HUES6 (cell line): Measurements from ENCODE around the gene HLA-DPB1.
"Not testable (repeated sequence)": the region's sequence is repeated elsewhere in the genome, so short reads cannot be mapped to it uniquely, and the experiment has no call there.

Source experiments
- H3K27ac ChIP-seq: 2 replicates; pipeline ENCODE4 v1.7.0; 2013; ENCODE audit warnings: low read depth, mild to moderate bottlenecking, low read length, inconsistent platforms
- H3K27me3 ChIP-seq: 2 replicates; pipeline ENCODE4 v1.6.1; 2013; ENCODE audit warnings: low read length; ENCODE audit not compliant: control insufficient read depth, insufficient read depth
- H3K36me3 ChIP-seq: 2 replicates; pipeline ENCODE4 v1.6.1; 2013; ENCODE audit warnings: low read length; ENCODE audit not compliant: control insufficient read depth, insufficient read depth
- H3K4me1 ChIP-seq: 2 replicates; pipeline ENCODE4 v1.6.1; 2013; ENCODE audit warnings: low read length; ENCODE audit not compliant: control insufficient read depth, insufficient read depth
- H3K4me3 ChIP-seq: 2 replicates; pipeline ENCODE4 v1.5.1; 2013; ENCODE audit warnings: low read depth, low read length
- H3K9ac ChIP-seq: one replicate; pipeline ENCODE4 v1.6.1; 2013; ENCODE audit warnings: mild to moderate bottlenecking, low read length
- H3K9me3 ChIP-seq: 2 replicates; pipeline ENCODE4 v1.6.1; 2013; ENCODE audit warnings: low read depth, low read length; ENCODE audit not compliant: control insufficient read depth, insufficient read depth

Gene HLA-DPB1

GRCh38 chr6:33081098-33081824, 5.5 kb downstream of the HLA-DPB1 start:
- Histone ChIP-seq H3K9me3 (no peaks in the 10 kb centered on the region), H3K4me1 (0 out of 2 replicates have a peak, but pooled peaks cover 6% of the 10 kb centered on the region), H3K36me3 (peaks cover 15% of the 10 kb centered on the region; the same call in 1 of the 2 replicates), H3K27ac (no peak overlapping the region), H3K9ac (peak overlapping the region; percentile 20), H3K27me3 (peaks cover 15% of the 10 kb centered on the region), H3K4me3 (peak overlapping the region; percentile 72)

GRCh38 chr6:33082702-33083101, 6.9 kb downstream of the HLA-DPB1 start:
- H3K27me3 ChIP-seq = peaks cover 12% of the 10 kb centered on the region
- peaks cover 22% of the 10 kb centered on the region for H3K36me3 ChIP-seq
- no peak overlapping the region for H3K4me3 ChIP-seq
- 0 out of 2 replicates have a peak, but pooled peaks cover 6% of the 10 kb centered on the region for H3K4me1 ChIP-seq
- no peak overlapping the region for H3K27ac ChIP-seq
- H3K9ac ChIP-seq = no peak overlapping the region
- H3K9me3 ChIP-seq = no peaks in the 10 kb centered on the region

DNA sequence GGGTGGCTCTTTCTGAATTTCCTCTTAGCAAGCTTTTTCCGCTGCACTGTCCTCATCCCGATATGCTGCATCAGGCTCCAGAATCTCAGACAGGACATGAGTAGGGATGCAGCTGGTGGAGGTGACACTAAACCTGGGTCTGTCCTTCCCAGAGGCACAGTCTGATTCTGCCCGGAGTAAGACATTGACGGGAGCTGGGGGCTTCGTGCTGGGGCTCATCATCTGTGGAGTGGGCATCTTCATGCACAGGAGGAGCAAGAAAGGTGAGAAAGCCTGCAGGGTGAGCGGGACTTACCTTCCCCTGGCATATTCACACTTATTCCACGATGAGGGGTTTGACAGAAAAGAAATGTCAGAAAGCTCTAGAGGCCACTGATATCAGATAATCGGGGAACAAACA, 9.8 kb downstream of the HLA-DPB1 start:
- peaks cover 22% of the 10 kb centered on the region for H3K36me3 ChIP-seq
- H3K4me1 ChIP-seq = 0 out of 2 replicates have a peak, but pooled peaks cover 6% of the 10 kb centered on the region
- H3K9ac ChIP-seq = no peak overlapping the region
- H3K4me3 ChIP-seq = no peak overlapping the region
- H3K27me3 ChIP-seq = peaks cover 10% of the 10 kb centered on the region
- H3K27ac ChIP-seq = no peak overlapping the region
- H3K9me3 ChIP-seq = no peaks in the 10 kb centered on the region

DNA sequence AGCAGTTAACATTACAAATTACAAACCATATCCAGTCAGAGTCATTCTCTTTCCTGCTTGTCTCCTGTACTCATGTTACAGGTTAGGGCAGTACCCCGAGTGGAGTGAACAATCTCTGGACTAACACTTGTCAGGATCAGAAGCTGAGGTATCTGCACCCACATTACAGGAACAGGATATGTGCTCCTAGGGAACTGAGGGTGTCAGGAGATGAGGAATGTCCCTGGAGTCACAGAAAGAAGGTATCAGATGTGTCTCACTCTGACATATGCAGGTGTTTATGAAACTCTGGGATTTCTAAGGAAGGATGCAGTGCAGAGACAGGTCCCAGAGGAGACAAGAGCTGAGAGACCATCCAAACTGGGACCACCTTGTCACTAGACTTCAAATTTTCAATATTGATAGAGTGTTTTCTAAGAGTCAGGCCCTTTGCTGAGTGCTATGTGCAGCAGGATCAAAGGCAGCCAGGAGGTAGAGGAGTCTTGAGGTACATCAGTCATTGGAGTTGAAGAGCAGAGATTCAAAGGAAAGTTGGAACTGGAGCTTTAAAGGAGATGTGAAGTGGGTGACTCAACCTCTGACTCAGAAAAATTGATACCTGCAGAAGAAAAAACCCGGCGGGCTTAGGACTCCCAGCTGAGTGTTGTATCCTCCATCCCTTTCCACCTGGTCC, 12.6 kb downstream of the HLA-DPB1 start:
- H3K4me1 ChIP-seq = no peaks in the 10 kb centered on the region
- peaks cover 22% of the 10 kb centered on the region for H3K36me3 ChIP-seq
- no peak overlapping the region for H3K27ac ChIP-seq
- H3K27me3 ChIP-seq = no peaks in the 10 kb centered on the region
- no peak overlapping the region for H3K4me3 ChIP-seq
- H3K9ac ChIP-seq = no peak overlapping the region
- no peaks in the 10 kb centered on the region for H3K9me3 ChIP-seq

DNA sequence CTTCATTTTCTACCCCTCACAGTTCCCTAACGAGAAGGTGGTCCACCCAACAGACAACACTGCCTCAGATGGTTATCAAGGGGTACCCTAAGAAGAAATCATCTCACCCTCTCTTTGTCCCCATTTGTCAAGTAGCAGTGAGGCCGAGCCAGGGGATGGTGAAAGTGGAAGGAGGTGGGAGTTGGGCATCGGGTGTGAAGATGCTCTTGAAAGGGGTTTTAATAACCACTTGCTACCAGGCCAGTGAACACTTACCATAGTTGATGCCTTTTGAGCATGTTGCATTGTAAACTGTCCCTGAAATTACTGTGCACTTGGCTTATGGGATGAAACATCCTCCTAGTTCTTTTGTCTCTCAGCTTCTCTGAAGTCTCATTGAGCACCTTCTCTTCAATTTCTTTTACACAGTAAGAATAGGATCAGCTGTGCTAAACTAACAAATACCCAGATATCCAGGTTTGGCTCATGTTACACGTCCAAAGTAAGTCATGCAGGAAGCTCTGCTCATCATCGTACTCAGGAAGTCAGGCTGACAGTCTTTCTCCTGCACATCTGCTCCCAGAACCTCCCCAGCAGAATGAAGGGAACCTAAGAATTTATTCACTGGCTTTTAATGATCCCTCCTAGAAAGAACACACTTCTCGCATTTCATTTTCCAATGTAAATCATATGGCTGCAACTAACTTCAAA, 13.3 kb downstream of the HLA-DPB1 start:
- no peak overlapping the region for H3K9ac ChIP-seq
- H3K27me3 ChIP-seq = no peaks in the 10 kb centered on the region
- H3K36me3 ChIP-seq = peaks cover 22% of the 10 kb centered on the region
- no peak overlapping the region for H3K4me3 ChIP-seq
- no peak overlapping the region for H3K27ac ChIP-seq
- H3K4me1 ChIP-seq = no peaks in the 10 kb centered on the region
- H3K9me3 ChIP-seq = no peaks in the 10 kb centered on the region

GRCh38 chr6:33091957-33092356, 16.2 kb downstream of the HLA-DPB1 start:
- Histone ChIP-seq H3K4me3 (no peak overlapping the region), H3K27me3 (no peaks in the 10 kb centered on the region), H3K36me3 (no peaks in the 10 kb centered on the region; the same call in 1 of the 2 replicates)

GRCh38 chr6:33092385-33092784, 16.6 kb downstream of the HLA-DPB1 start:
- no peak overlapping the region for H3K27ac ChIP-seq
- H3K27me3 ChIP-seq = no peaks in the 10 kb centered on the region
- H3K4me1 ChIP-seq = no peaks in the 10 kb centered on the region
- H3K4me3 ChIP-seq = no peak overlapping the region
- no peak overlapping the region for H3K9ac ChIP-seq
- no peaks in the 10 kb centered on the region; the same call in 1 of the 2 replicates for H3K9me3 ChIP-seq
- no peaks in the 10 kb centered on the region; the same call in 1 of the 2 replicates for H3K36me3 ChIP-seq

More at GRCh38 chr6:33091957-33092356, 16.2 kb downstream of the HLA-DPB1 start:
- no peak overlapping the region for H3K9ac ChIP-seq
- H3K9me3 ChIP-seq = no peaks in the 10 kb centered on the region; the same call in 1 of the 2 replicates
- no peaks in the 10 kb centered on the region for H3K4me1 ChIP-seq
- no peak overlapping the region for H3K27ac ChIP-seq

GRCh38 chr6:33093855-33094254, 18.1 kb downstream of the HLA-DPB1 start:
- no peak overlapping the region for H3K4me3 ChIP-seq
- H3K36me3 ChIP-seq = no peaks in the 10 kb centered on the region
- no peaks in the 10 kb centered on the region for H3K27me3 ChIP-seq
- H3K9me3 ChIP-seq = peaks cover 1% of the 10 kb centered on the region; the same call in 1 of the 2 replicates
- H3K9ac ChIP-seq = no peak overlapping the region
- H3K4me1 ChIP-seq = no peaks in the 10 kb centered on the region
- H3K27ac ChIP-seq = no peak overlapping the region

GRCh38 chr6:33095681-33096080, 19.9 kb downstream of the HLA-DPB1 start:
- Histone ChIP-seq H3K9ac (no peak overlapping the region), H3K36me3 (no peaks in the 10 kb centered on the region), H3K27me3 (no peaks in the 10 kb centered on the region), H3K9me3 (peaks cover 12% of the 10 kb centered on the region), H3K4me3 (no peak overlapping the region), H3K4me1 (no peaks in the 10 kb centered on the region), H3K27ac (no peak overlapping the region)

DNA sequence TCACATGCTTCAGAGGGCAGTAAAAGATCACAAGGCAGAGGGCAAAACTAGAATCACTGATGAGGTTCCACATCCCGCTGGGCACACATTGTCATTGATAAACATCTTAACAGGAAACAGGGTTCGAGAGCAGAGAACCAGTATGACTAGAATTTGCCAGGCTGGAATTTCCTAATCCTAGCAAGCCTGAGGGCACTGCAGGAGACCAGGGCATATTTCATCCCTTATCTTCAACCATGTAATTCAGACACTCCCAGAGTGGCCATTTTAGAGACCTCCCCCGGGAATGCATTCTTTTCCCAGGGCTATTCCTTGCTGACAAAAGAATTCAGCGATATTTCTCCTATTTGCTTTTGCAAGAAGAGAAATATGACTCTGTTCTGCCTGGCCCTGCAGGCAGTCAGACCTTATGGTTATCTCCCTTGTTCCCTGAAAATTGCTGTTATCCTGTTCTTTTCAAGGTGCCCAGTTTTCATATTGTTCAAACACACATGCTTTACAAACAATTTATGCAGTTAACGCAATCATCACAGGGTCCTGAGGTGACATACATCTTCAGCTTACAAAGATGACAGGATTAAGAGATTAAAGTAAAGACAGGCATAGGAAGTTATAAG, 25.4 kb downstream of the HLA-DPB1 start:
- peaks cover 30% of the 10 kb centered on the region for H3K9me3 ChIP-seq
- not testable (repeated sequence) for H3K27ac ChIP-seq, H3K4me3 ChIP-seq, H3K27me3 ChIP-seq, H3K9ac ChIP-seq, H3K36me3 ChIP-seq, H3K4me1 ChIP-seq
